Activated T-helper 2 cell treated with anti-CD3 and anti-CD28 coated beads, Interferon-gamma antibody, Interleukin-2, Interleukin-4, amounts not matched to agents 10 μg/mL and 5 μg/mL and 100 μg/mL, durations not matched to agents 14 hours and 24 hours and 36 hours (primary cell): ENCODE results near the gene CNBD2. TPM values are rescaled to one million over a fixed set of nuclear protein-coding genes. Genes with fewer than 3 reads are reported as not detected.
A peak's percentile ranks its signal among the peaks of the same experiment; 100 is the strongest.
"Not testable (repeated sequence)": the region's sequence is repeated elsewhere in the genome, so short reads cannot be mapped to it uniquely, and the experiment has no call there.

Experiments used
- DNase-seq: peaks from one replicate; pipeline ENCODE4 v3.0.0; 2021; ENCODE audit warnings: low spot score
- H3K27ac Mint-ChIP-seq: one replicate; pipeline ENCODE4 v1.8.0; 2021; ENCODE audit warnings: mixed read lengths
- H3K27me3 Mint-ChIP-seq: one replicate; pipeline ENCODE4 v1.8.0; 2021; ENCODE audit warnings: low read depth, mixed read lengths
- H3K36me3 Mint-ChIP-seq: one replicate; pipeline ENCODE4 v1.8.0; 2021; ENCODE audit warnings: low read depth, mixed read lengths
- H3K4me1 Mint-ChIP-seq: one replicate; pipeline ENCODE4 v1.8.0; 2021; ENCODE audit warnings: low read depth, mixed read lengths
- H3K4me3 Mint-ChIP-seq: one replicate; pipeline ENCODE4 v1.8.0; 2021; ENCODE audit warnings: low read depth, mild to moderate bottlenecking, moderate library complexity, mixed read lengths
- H3K9me3 Mint-ChIP-seq: one replicate; pipeline ENCODE4 v1.8.0; 2021; ENCODE audit warnings: mixed read lengths
- intact Hi-C: fragments of 100-400 bp; cut with micrococcal nuclease; formaldehyde crosslinking; loops from one replicate; pipeline ENCODE4 v1.15.1; 2023
- total RNA-seq: library from RNA; stranded (reverse); gene quantifications from 2 replicates; pipeline ENCODE4 v1.2.3, GENCODE V29; 2022

CNBD2 gene
- total RNA-seq: 3.6 and 4.4 TPM in 2 replicates

- no peaks in the 10 kb centered on the region for H3K9me3 Mint-ChIP-seq
- no peaks in the 10 kb centered on the region for H3K36me3 Mint-ChIP-seq
- DNase-seq: no peak
- intact Hi-C loops: no loop called here
- H3K4me1 Mint-ChIP-seq: peaks cover 4% of the 10 kb centered on the region
- peaks cover 6% of the 10 kb centered on the region for H3K27me3 Mint-ChIP-seq
- H3K4me3 Mint-ChIP-seq: no peak within 1 kb of the TSS
- H3K27ac Mint-ChIP-seq: no peak within 1 kb of the TSS
Observed at GRCh38 chr20:35967979-35968640, at the start of gene CNBD2. TSS of gene CNBD2 (plus strand) at chr20:35968590. CDS start at chr20:35968763, 173 bp downstream.

GRCh38 chr20:35920523-35920922 lies 47.9 kb upstream of the CNBD2 start:
- Mint-ChIP-seq H3K27ac (no peak overlapping the region), H3K9me3 (no peaks in the 10 kb centered on the region), H3K4me1 (no peaks in the 10 kb centered on the region), H3K27me3 (no peaks in the 10 kb centered on the region), H3K36me3 (peaks cover 36% of the 10 kb centered on the region), H3K4me3 (no peak overlapping the region)
- no peak for DNase-seq
- intact Hi-C loops: no loop called here

DNA sequence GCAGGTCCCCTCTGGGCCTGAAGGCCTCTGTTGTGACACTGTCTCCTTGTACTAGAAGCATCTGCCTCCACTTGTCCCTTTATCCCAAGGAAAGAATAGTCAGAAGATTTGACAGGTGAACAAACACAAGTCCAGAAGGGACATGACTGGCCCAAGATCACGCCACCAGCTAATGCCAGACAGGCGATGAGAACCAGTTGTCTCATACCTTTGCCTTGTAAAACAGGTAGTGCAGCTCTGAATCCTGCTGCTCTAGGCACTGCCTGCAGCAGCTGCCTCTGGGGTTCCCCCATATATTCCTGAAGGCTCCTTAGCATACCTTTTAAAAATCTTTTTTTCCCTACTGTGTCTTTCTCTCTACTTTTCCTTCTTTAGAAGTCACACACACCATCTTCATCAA lies 39.1 kb upstream of the CNBD2 start:
- Mint-ChIP-seq H3K4me3 (no peak overlapping the region), H3K4me1 (peaks cover 7% of the 10 kb centered on the region), H3K27ac (no peak overlapping the region), H3K9me3 (no peaks in the 10 kb centered on the region), H3K27me3 (no peaks in the 10 kb centered on the region), H3K36me3 (peaks cover 45% of the 10 kb centered on the region)
- intact Hi-C loops: no loop called here
- DNase-seq: no peak

GRCh38 chr20:35934050-35934449 lies 34.3 kb upstream of the CNBD2 start:
- Mint-ChIP-seq H3K9me3 (no peaks in the 10 kb centered on the region), H3K4me3 (no peak overlapping the region), H3K27ac (no peak overlapping the region), H3K27me3 (no peaks in the 10 kb centered on the region), H3K4me1 (peaks cover 7% of the 10 kb centered on the region), H3K36me3 (peaks cover 43% of the 10 kb centered on the region)
- DNase-seq: no peak
- intact Hi-C loops: no loop called here

DNA sequence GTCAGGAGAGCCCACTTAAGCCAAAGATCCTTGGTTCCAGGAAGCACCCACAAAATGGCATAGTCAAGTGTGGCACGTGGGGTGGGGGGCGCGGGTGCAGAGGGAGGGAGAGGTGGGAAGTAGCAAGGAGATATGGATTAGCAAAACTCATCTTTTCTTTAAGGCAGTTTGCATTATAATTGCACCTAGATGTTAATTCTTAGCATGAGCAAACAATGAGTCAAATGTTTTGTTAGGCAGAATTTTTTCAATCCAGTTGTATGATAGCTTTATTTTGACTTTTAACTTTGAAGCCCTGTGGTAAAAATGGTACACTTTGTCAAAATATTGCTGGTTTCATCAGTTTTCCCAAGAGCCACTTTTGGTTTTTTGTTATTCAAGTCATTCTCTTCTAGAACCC lies 29.1 kb upstream of the CNBD2 start:
- H3K27me3 Mint-ChIP-seq: no peaks in the 10 kb centered on the region
- DNase-seq: no peak
- intact Hi-C loops: no loop called here
- H3K4me1 Mint-ChIP-seq: no peaks in the 10 kb centered on the region
- no peaks in the 10 kb centered on the region for H3K9me3 Mint-ChIP-seq
- no peak overlapping the region for H3K4me3 Mint-ChIP-seq
- peaks cover 28% of the 10 kb centered on the region for H3K36me3 Mint-ChIP-seq
- no peak overlapping the region for H3K27ac Mint-ChIP-seq

GRCh38 chr20:35941620-35942019 lies 26.8 kb upstream of the CNBD2 start:
- Mint-ChIP-seq H3K4me3 (no peak overlapping the region), H3K4me1 (no peaks in the 10 kb centered on the region), H3K9me3 (no peaks in the 10 kb centered on the region), H3K27ac (no peak overlapping the region), H3K36me3 (peaks cover 34% of the 10 kb centered on the region), H3K27me3 (no peaks in the 10 kb centered on the region)
- intact Hi-C loops: no loop called here
- no peak for DNase-seq

DNA sequence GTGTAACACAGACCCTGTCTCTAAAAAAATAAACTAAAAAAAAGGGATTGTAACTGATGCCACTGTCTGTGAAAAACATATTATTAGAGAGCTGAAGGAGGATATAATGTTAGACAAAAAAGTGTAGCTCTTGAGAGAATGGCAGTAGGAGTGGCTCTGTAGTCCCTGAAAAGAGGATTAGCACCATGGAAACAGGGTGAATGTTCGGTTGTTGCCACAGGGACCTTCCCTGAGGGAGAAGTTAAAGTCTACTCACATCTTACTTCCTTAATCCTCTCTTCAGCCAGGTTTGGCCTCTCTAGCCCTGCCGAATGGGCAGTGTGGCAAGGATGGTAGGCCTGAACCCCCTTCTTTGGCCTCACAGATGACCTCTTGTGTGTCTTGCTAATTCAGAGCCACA lies 26.1 kb upstream of the CNBD2 start:
- no peaks in the 10 kb centered on the region for H3K9me3 Mint-ChIP-seq
- H3K4me3 Mint-ChIP-seq: no peak overlapping the region
- peaks cover 33% of the 10 kb centered on the region for H3K36me3 Mint-ChIP-seq
- intact Hi-C loops: no loop called here
- H3K27me3 Mint-ChIP-seq: no peaks in the 10 kb centered on the region
- H3K4me1 Mint-ChIP-seq: no peaks in the 10 kb centered on the region
- no peak overlapping the region for H3K27ac Mint-ChIP-seq
- no peak for DNase-seq

DNA sequence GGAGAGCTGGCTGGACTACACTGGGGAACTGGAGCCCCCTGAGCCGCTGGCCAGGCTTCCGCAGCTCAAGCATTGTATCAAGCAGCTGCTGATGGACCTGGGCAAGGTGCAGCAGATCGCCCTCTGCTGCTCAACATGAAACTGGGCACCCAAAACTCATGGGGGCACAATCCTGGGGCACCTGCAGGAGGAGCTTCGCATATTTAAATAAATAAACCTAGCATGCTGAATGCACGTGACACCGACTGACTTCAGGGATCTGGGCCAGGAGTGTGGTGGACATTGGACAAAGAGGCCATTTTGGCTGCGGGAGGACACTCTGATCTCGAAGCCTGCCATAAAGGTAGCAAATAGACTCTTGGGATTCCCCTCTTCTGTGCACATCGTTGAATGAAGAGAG lies 20.9 kb upstream of the CNBD2 start:
- H3K4me3 Mint-ChIP-seq: no peak overlapping the region
- peaks cover 3% of the 10 kb centered on the region for H3K4me1 Mint-ChIP-seq
- H3K9me3 Mint-ChIP-seq: no peaks in the 10 kb centered on the region
- peaks cover 36% of the 10 kb centered on the region for H3K36me3 Mint-ChIP-seq
- no peak overlapping the region for H3K27ac Mint-ChIP-seq
- H3K27me3 Mint-ChIP-seq: no peaks in the 10 kb centered on the region
- DNase-seq: no peak
- intact Hi-C loops: no loop called here

GRCh38 chr20:35947907-35948306 lies 20.5 kb upstream of the CNBD2 start:
- H3K27me3 Mint-ChIP-seq: no peaks in the 10 kb centered on the region
- peaks cover 40% of the 10 kb centered on the region for H3K36me3 Mint-ChIP-seq
- no peak overlapping the region for H3K4me3 Mint-ChIP-seq
- H3K27ac Mint-ChIP-seq: no peak overlapping the region
- no peak for DNase-seq
- peaks cover 7% of the 10 kb centered on the region for H3K4me1 Mint-ChIP-seq
- intact Hi-C loops: no loop called here
- H3K9me3 Mint-ChIP-seq: no peaks in the 10 kb centered on the region

DNA sequence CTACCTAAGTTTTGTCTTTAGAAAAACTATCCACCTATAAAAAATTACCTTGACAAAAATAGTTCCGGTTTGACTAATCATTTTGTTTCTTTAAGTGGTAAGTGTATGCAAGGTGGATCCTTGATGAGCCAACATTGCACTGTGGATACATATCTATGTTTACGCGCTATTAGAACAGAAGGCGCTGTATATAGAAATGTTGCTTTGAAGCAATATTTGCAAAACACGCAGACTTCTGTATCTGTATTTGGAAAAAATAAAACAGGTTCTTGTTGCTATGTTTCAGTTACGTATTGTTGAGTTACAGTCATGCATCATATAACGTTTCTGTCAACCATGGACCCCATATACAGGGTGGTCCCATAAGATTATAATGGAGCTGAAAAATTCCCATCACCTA lies 18.3 kb upstream of the CNBD2 start:
- Mint-ChIP-seq H3K27me3 (no peaks in the 10 kb centered on the region), H3K4me3 (no peak overlapping the region), H3K9me3 (no peaks in the 10 kb centered on the region), H3K36me3 (peaks cover 40% of the 10 kb centered on the region), H3K27ac (no peak overlapping the region), H3K4me1 (peaks cover 10% of the 10 kb centered on the region)
- no peak for DNase-seq
- intact Hi-C loops: loop anchor here (5.0 kb wide), 5 partner anchors 112 to 858 kb away; partner anchors contain the start of genes PHF20, SPAG4 and TRPC4AP

DNA sequence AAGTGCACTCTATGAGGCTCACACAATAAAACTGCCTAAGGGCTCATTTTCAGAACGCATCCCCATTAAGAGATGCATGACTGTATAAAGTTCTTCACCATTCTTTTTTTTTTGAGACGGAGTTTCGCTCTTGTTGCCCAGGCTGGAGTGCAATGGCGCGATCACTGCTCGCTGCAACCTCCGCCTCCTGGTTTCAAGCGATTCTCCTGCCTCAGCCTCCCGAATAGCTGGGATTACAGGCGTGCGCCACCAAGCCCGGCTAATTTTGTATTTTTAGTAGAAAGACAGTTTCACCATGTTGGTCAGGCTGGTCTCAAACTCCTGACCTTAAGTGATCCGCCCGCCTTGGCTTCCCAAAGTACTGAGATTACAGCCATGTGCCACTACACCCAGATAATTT lies 16.3 kb upstream of the CNBD2 start:
- not testable (repeated sequence) for H3K9me3 Mint-ChIP-seq, DNase-seq, H3K27me3 Mint-ChIP-seq
- Mint-ChIP-seq H3K4me3 (peak overlapping the region; percentile 100), H3K27ac (peak overlapping the region; percentile 100), H3K4me1 (peaks cover 13% of the 10 kb centered on the region), H3K36me3 (peaks cover 36% of the 10 kb centered on the region)
- intact Hi-C loops: loop anchor here (5.0 kb wide), 5 partner anchors 110 to 860 kb away; partner anchors contain the start of genes PHF20, SPAG4 and TRPC4AP

- H3K4me3 Mint-ChIP-seq: peak overlapping the region; percentile 100
- H3K36me3 Mint-ChIP-seq: peaks cover 30% of the 10 kb centered on the region
- peaks cover 13% of the 10 kb centered on the region for H3K4me1 Mint-ChIP-seq
- no peaks in the 10 kb centered on the region for H3K27me3 Mint-ChIP-seq
- H3K9me3 Mint-ChIP-seq: no peaks in the 10 kb centered on the region
- H3K27ac Mint-ChIP-seq: peak overlapping the region; percentile 100
- intact Hi-C loops: loop anchor here (5.0 kb wide), 5 partner anchors 110 to 860 kb away; partner anchors contain the start of genes PHF20, SPAG4 and TRPC4AP
- no peak for DNase-seq
Observed at GRCh38 chr20:35952480-35953386, 15.7 kb upstream of the CNBD2 start.
